Pancreas (tissue), 10 donors: Measurements from ENCODE around the gene KIF2C. TPM values are rescaled to one million over a fixed set of nuclear protein-coding genes. Genes with fewer than 3 reads are reported as not detected.

Experiments
- ATAC-seq, 4 donors: fragments of 200-7000 bp; cut with Tn5 transposase; one replicate each; pipeline versions ENCODE4 v1.8.0 to v1.9.1; 2020; ENCODE audit warnings: mild to moderate bottlenecking in 4 of 4, moderate library complexity in 4 of 4
- DNase-seq, 6 donors: peaks; one replicate each; pipeline ENCODE4 v3.0.0-alpha.2; 2020
- FAIRE-seq: peaks from 2 replicates; lab custom pipeline; 2012; peaks lifted over from hg19 to GRCh38; lab: Jason Lieb, UNC
- H3K27ac ChIP-seq, 4 donors: fragments of 200-600 bp; sonication (generic); 1 replicate in 3 of 4; 2 replicates in 1 of 4; pipeline versions ENCODE4 v1.5.0 to v1.8.0; 2020
- H3K27me3 ChIP-seq, 4 donors: fragments of 200-600 bp; one replicate each; pipeline ENCODE4 v1.8.0; 2021
- H3K36me3 ChIP-seq, 3 donors: fragments of 200-600 bp; sonication (generic) in 1 of 3; one replicate each; pipeline versions ENCODE4 v1.5.0 to v1.8.0; 2020 to 2021
- H3K4me1 ChIP-seq, 3 donors: fragments of 200-600 bp; one replicate each; pipeline ENCODE4 v1.8.0; 2021
- H3K4me3 ChIP-seq, 4 donors: fragments of 200-600 bp; sonication (generic) in 2 of 4; one replicate each; pipeline versions ENCODE4 v1.5.0 to v1.8.0; 2020 to 2021
- H3K9me3 ChIP-seq, 4 donors: fragments of 200-600 bp; one replicate each; pipeline ENCODE4 v1.8.0; 2021
- WGBS, 2 donors: extraction: QIAGEN DNeasy Blood & Tissue Kit; methylation state at CpG; one replicate each; pipeline ENCODE4 v1.1.7; 2013; 5-methylcytosine and 5-hydroxymethylcytosine counted together
- intact Hi-C, 3 donors: fragments of 100-400 bp; cut with DNase I; formaldehyde crosslinking; loops; one replicate each; pipeline versions ENCODE4 v1.11.1 to v1.14.2; 2022
- polyA plus RNA-seq, 2 donors: library from polyadenylated mRNA; stranded (reverse); fragments of 200-250 nt; gene quantifications; one replicate each; pipeline ENCODE4 v1.2.3, GENCODE V29; 2013
- total RNA-seq, 6 donors: library from RNA; stranded (reverse); fragmentation: NEBNext Ultra II Directional in 4 of 6; extraction: Animal tissue kit (Norgen Biotek cat#: 25700) in 4 of 6; gene quantifications; one replicate each; pipeline versions ENCODE4 v1.2.1 to v1.2.4, GENCODE V29; 2021 to 2023
- TF ChIP-seq, protein P1 (sequence below), 4 donors: fragments of 200-600 bp; sonication (generic) in 3 of 4; IDR thresholded peaks; one replicate each; pipeline versions ENCODE4 v1.5.0 to v1.8.0; 2021; ENCODE audit warnings: antibody characterized with exemption in 4 of 4
- donor health status: healthy with polysubstance abuse.
- donor health status: DM: no; HTN: no; CAD: no; lungs with moderate emphysema.
- donor health status: DM: no; HTN: no; CAD: no.
- donor health status: control.
- donor health status: control.
- donor health status: Bipolar disorder and iron deficiency.
- donor health status: DM: yes; HTN: yes; CAD: no.
- donor health status: DM: no; HTN: no; CAD: no.
- donor health status: DM: no; HTN: no; CAD: no.
- donor health status: DM: yes; HTN: yes; CAD: no.

The KIF2C gene
- total and polyA plus RNA-seq, 8 donors: 0.12 to 1.6 (median 0.40) TPM; not detected in 1

DNA sequence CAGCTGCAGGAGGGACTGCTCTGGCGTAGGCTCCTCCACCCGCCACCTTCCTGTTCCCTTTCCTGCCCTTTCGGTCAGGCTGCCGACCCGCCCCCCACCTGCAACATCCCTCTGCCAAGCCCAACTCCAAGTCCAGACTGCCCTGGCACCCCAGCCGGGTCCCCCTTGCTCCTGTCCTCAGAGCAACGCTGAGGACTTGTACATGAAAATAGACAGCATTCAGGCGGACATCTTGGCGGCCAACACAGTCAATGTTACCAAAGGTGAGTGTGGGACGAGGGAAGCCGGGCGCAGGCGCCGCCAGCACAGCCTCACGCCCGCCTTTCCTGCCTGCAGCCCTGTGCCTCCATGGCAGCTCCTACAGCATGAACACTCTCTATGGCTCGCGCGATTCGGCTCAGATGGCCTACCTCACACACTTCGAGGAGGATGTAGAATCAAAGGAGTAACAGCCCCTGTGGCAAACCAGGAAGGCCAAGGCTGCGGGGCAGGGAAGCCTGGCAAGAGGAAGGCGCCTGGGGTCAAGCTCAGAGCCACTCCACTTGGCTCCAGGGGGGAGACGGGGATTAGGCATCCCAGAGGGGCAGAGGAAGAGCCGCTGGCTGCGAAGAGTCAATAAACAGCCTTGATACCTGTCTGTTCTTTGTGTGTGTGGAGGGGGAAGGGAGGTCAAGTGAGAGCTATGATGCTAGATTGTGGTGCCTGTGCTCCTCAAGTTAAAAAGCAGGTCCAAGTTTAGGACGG is 14.5 kb upstream of the KIF2C start:
- Histone ChIP-seq H3K9me3 (no peaks in the 10 kb centered on the region), H3K27me3 (no peaks in the 10 kb centered on the region), H3K4me1 (peaks cover 0 to 3% (median 2%) of the 10 kb centered on the region in 3 donors), H3K36me3 (no peaks in the 10 kb centered on the region), H3K27ac (no peak overlapping the region), H3K4me3 (no peak overlapping the region)
- TF ChIP-seq, protein P1, sequence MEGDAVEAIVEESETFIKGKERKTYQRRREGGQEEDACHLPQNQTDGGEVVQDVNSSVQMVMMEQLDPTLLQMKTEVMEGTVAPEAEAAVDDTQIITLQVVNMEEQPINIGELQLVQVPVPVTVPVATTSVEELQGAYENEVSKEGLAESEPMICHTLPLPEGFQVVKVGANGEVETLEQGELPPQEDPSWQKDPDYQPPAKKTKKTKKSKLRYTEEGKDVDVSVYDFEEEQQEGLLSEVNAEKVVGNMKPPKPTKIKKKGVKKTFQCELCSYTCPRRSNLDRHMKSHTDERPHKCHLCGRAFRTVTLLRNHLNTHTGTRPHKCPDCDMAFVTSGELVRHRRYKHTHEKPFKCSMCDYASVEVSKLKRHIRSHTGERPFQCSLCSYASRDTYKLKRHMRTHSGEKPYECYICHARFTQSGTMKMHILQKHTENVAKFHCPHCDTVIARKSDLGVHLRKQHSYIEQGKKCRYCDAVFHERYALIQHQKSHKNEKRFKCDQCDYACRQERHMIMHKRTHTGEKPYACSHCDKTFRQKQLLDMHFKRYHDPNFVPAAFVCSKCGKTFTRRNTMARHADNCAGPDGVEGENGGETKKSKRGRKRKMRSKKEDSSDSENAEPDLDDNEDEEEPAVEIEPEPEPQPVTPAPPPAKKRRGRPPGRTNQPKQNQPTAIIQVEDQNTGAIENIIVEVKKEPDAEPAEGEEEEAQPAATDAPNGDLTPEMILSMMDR (IDR thresholded peaks at IDR 0.05): no peak
- ATAC-seq (no peak), DNase-seq (peak in 1 of 6 donors; percentile 60), FAIRE-seq (no peak)
- intact Hi-C loops: no loop called here
- 75 to 77% methylated on average over 27 of the region's 27 CpGs for WGBS, 2 donors

DNA sequence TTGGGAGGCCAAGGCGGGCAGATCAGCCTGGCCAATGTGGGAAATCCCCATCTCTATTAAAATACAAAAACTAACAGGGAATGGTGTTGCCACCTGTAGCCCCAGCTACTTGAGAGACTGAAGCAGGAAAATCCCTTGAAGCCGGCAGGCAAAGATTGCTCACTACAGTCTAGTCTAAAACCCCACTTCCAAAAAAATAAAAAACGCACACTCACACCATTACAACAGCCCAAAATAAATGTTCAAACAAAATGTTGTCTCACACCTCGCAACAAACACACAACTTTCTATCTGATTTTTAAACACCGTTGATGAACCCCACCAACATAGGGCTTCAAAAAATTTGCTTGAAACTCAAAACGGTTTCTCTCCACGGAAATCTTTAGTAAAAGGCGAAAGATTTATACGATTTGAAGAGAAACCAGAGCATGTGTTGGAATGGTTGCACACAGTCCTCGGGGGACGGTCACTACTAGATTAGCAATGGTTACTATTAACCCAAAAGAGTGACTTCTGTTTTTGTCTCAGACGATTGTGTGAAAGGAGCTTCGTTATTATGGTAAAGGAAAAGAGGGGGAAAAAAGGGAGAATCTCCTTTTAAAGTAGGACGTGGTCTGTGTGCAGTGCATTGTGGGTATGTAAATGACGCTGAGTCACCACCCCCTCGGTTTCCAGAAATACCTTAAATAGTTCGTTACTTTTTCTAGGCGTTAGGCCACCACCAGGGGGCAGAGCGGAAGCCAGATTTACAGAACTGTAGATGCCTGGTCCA is 8.7 kb upstream of the KIF2C start, which contains the start of gene RNU5D-1:
TSS of gene RNU5D-1 (minus strand) at position 430 of the 772 bp plus-strand sequence.
- FAIRE-seq (peak; percentile 47), DNase-seq (peak; percentile 88 to 97 (median 93)), ATAC-seq (peak; percentile 86 to 94 (median 91))
- peak within 1 kb of the TSS; percentile 75 to 94 (median 90) for H3K27ac ChIP-seq
- intact Hi-C loops: no loop called here
- no peaks in the 10 kb centered on the region for H3K36me3 ChIP-seq
- peak within 1 kb of the TSS in 2 of 4 donors; percentile 8 to 12 for H3K4me3 ChIP-seq
- peaks cover 0 to 7% (median 7%) of the 10 kb centered on the region in 3 donors for H3K4me1 ChIP-seq
- H3K9me3 ChIP-seq: no peaks in the 10 kb centered on the region
- WGBS, 2 donors: 1% methylated on average over 19 of the region's 19 CpGs
- TF ChIP-seq, protein P1 (IDR thresholded peaks at IDR 0.05): peak; percentile 73 to 83 (median 73)
- no peaks in the 10 kb centered on the region for H3K27me3 ChIP-seq

DNA sequence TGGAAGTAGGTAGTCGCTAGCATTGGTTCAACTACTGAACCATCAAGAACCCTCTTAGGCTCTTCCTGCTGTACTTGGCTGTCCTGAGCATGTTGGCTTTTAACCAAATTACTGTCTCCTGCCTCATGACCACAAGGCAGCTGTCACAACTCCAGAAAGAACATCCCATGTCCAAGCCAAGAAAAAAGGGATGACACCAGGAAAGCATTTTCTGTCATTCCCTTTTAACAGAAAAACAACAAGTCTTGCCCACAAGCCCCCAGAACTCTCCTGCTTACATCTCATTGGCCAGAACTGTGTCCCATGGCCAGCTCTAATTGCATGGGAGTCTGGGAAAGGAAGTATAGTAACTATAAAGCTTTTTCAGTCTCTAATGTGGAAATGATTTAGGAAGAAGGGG is 6.3 kb upstream of the KIF2C start:
- DNase-seq (no peak), FAIRE-seq (no peak), ATAC-seq (no peak)
- Histone ChIP-seq H3K36me3 (no peaks in the 10 kb centered on the region), H3K4me3 (no peak overlapping the region), H3K9me3 (no peaks in the 10 kb centered on the region), H3K27ac (no peak overlapping the region), H3K4me1 (peaks cover 0 to 7% (median 7%) of the 10 kb centered on the region in 3 donors), H3K27me3 (no peaks in the 10 kb centered on the region)
- intact Hi-C loops: no loop called here
- WGBS, 2 donors: 48 to 63% methylated on average over 1 of the region's 1 CpG
- TF ChIP-seq, protein P1 (IDR thresholded peaks at IDR 0.05): no peak

DNA sequence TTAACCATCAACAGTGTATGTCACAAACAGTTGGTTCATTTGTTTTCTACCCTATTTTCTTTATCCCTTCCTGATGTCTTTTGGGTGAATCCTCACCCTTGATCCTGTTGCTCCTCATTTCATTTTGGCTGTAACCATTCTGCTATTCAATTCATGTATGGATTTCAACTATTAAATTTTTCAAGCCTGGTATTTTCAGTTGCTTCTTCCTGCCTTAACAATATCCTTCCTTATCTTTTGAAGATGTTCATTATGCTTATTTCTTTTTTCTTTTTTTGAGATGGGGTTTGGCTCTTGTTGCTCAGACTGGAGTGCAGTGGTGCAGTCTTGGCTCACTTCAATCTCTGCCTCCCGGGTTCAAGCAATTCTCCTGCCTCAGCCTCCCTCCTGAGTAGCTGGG is 5.9 kb upstream of the KIF2C start:
- intact Hi-C loops: no loop called here
- WGBS, 2 donors: 43 to 65% methylated on average over 1 of the region's 1 CpG

More for the DNA sequence above, 5.9 kb upstream of the KIF2C start:
- ATAC-seq (no peak), FAIRE-seq (no peak), DNase-seq (no peak)
- Histone ChIP-seq H3K36me3 (no peaks in the 10 kb centered on the region), H3K4me1 (peaks cover 0 to 7% (median 7%) of the 10 kb centered on the region in 3 donors), H3K9me3 (no peaks in the 10 kb centered on the region), H3K27ac (no peak overlapping the region), H3K27me3 (no peaks in the 10 kb centered on the region), H3K4me3 (no peak overlapping the region)
- TF ChIP-seq, protein P1 (IDR thresholded peaks at IDR 0.05): no peak
